Activated CD8-positive, alpha-beta memory T cell treated with anti-CD3 and anti-CD28 coated beads, Interleukin-2, amount 50 U/mL, for 24 hours (primary cell): ENCODE data around the gene TFDP1.

ENCODE experiments used
- DNase-seq: peaks from one replicate; pipeline ENCODE4 v3.0.0-alpha.2; 2020; ENCODE audit errors: extremely low read depth

The TFDP1 gene

GRCh38 chr13:113584205-113584869, at the start of gene TFDP1:
Gene TFDP1, plus strand, starts transcription at chr13:113584753. Its CDS starts 1,085 bp downstream, at chr13:113585838.
- peak; percentile 46 for DNase-seq

DNA sequence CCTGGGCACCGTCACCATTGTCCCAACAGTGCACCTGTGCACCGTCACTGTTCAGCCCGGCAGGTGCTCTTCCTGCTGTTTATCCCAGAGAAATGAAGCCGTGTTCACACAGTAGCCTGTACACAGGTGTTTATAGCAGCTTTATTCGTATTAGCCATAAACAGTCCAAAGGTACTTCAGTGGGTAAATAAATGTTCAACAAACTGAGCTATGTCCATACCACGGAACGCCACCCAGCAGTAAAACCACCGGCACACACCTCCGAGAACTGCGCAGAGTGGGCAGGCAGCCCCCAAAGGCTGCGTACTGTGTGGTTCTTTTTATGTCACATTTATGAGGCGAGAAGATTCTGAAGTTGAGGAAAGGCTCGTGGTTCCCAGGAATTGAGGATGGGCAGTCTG, 49.2 kb upstream of the TFDP1 start:
- no peak for DNase-seq

DNA sequence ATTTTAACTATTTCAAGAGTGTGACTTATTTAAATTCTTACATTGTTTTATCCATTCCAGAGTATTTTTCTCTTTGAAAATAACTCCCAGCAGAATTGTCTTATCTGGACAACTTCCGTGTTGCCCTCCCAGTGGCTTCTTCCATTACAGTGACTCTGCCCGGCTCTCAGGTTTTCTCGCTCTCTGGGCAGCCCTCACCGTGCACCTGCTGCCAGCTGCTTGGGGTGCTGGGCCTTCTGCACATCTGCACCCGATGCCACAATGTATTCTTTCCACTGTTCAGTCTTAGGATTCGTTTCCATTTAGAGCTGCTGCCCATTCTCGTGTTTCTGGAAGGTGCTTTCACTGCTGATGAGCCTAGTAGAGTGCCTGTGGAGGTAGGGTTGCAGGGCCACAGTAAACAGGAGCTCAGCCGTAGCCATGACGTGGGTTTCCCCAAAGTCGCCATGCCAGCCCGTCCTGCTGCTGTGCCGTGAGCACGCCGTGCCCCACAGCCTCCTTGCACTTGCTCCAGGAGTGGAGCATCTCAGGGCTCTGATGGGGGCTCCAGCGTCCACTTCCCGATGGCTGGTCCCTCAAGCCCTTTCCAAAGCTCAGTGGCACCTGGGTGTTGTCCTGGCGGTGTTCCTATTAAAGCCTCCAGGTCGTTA, 48.0 kb upstream of the TFDP1 start:
- DNase-seq = no peak

DNA sequence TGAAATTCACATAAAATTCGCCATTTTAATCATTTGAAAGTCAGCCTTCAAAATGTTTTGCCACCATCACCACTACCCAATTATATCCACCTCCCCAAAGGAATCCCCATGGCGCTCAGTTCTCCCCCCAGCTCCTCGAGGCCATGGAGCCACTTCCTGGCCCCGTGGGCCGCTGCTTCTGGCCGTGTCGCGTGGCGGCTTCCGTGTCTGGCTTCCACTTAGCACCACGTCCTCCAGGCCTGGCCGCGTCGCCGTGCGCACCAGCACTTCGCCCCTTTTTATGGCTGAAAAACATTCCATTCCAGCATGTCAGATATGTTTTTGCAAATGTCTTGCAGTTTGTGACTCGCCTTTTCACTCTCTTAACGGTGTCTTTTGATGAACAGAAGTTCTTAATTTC, 47.3 kb upstream of the TFDP1 start:
- no peak for DNase-seq

DNA sequence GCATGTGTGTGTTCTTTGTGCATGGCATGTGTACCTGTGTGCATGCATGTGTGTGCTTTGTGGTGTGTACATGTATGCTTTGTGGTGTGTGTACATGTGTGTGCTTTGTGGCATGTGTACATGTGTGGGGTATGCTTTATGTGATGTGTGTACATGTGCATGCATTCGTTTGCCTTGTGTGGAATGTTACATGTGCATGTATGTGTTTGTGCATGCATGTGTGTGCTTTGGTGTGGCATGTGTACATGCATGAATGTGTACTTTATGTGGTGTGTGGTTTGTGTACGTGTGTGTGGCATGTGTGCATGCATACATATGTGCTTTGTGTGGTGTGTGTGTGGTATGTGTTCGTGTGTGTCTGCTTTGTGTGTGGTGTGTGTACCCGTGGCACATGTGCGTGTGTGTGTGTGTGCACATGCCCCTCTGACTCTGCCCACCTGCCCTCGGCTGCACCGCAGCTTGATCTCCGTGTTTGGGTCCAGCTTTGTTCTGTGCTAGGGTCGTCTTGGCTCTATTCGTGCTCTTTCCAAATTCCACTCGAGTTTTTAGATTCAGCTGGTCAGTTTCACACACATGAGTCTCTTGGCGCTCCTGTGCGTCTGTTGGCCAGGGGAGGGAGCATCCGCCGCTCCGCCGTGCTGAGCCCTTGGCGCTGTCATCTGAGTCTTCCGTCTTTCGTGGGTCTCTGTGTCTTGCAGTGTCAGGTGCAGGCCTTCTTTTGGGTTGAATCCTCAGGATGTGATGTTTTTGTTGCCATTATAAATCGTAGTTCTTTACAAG, 46.5 kb upstream of the TFDP1 start:
- no peak for DNase-seq

DNA sequence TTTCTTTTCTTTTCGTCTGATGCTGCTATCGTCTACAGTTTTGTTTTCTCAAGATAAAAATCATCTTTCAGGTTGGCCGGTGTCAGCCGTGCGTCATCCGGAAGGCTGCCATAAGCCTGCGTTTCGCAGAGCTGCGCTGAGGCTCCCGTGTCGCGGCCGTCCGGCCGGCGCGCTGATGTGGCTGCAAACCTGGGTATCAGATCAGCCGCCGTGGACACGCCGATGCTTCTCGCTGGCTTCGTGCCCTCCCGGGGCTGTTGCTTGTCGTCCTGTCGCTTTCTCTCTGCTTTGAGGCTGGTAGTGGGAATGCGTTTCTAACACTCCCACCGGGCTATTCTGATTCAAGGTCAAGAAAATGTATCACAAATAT, 45.9 kb upstream of the TFDP1 start:
- no peak for DNase-seq

GRCh38 chr13:113539176-113539575, 45.4 kb upstream of the TFDP1 start:
- no peak for DNase-seq

DNA sequence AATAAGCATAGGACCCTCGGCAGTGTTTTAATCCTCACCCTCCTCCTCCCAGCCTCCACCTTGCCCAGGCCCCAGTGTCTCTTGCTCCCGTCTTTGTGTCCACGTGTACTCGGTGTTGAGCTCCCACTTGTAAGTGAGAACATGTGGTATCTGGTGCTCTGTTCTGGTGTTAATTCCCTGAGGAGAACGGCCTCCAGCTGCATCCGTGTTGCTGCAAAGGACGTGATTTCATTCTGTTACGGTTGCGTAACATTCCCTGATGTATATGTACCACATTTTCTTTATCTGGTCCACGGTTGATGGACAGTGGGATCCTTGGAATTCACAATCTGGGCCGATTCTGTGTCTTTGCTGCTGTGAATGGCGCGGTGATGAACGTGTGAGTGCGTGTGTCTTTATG, 44.7 kb upstream of the TFDP1 start:
- DNase-seq = no peak

DNA sequence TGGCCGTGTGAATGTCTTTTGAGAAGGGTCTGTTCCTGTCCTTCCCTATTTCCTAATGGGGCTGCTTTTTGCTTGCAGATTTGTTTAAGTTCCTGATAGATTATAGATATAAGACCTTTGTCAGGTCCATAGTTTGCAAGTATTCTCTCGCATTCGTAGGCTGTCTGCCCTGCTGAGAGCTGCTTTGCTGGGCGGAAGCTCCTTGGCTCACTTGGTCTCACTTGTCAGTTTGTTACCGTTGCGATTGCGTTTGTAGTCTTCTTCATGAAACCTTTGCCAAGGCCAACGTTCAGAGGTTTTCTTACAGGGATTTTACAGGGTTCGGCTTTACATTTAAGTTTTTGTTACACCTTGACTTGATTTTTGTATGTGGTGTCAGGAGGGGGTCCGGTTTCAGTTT, 44.0 kb upstream of the TFDP1 start:
- DNase-seq = no peak

DNA sequence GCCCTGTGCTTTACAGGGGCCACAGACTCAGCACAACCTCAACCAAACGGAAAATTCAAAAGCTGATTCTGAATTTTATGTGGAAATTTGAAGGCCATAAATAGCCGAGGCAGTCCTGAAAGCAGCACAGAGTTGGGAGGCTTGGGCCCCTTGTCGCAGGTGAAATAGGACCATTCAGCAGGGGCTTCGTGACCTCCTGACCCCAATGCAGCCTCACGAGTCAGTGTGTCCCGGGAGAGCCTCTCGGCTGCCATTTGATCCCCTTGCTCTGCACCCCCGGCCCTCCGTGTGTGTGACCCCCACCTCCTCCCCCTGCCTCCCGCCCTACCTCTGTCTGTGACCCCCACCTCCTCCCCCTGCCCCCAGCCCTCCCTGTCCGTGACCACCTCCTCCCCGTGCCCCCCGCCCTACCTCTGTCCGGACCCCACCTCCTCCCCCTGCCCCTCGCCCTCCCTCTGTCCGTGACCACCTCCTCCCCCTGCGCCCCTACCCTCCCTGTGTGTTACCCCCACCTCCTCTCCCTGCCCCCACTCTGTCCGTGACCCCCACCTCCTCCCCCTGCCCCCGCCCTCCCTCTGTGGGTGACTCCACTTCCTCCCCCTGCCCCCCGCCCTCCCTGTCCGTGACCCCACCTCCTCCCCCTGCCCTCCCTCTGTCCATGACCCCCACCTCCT, 41.7 kb upstream of the TFDP1 start:
- DNase-seq = no peak

DNA sequence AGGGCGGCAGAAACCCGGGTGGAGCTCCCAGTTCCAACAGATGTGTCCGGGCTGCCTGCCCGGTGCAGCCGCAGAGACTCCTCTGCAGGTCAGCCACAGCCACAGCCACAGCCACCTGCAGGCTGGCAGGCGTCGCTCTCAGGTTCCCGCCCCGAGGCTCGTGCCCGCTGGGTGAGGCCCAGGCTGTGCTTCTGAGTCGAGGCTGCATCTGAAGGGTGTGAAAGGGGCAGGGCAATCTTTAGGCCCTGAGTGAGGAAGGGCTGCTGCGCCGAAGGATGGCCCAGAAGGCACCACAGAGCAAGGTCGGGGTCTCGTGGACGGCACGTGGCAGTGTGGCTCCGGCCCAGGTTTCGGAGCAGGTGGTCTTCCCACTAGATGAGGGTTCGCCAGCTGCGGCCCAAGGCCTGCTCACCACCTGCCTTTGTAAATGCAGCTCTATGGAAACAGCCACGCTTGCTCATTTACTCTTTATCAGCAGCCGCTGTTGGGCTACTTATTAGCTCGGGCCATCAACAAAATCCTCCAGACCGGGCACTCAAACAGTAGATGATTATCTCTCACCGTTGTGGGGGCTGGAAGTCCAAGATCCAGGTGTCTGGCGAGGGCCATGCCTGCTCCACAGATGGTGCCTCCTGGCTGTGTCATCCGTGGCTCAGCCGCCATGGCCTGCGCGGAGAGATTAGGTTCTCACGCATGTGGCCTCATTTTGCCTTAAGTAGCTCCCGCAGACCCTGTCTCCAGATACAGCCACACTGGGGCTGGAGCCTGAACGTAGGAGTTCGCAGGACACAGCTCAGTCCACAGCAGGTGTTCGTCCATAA, 40.3 kb upstream of the TFDP1 start:
- no peak for DNase-seq

DNA sequence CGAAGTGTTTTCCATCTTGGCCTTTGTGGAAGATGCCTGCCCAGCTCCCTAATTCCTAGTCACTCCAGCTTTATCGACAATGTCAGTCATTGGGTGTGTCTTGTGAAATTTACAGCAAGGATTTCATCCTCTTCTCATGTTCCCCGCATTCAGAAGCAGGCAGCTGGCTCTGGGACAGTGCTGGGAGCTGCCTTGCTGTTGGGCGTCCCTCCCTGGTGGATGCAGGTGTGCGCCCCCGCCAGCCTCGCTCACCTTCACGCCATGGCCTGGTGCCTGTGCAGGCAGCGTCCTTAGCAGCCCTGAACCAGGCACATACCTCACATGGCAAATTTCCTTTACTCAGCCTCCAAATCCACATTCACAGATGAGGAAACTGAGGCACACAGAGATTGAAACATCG, 39.7 kb upstream of the TFDP1 start:
- DNase-seq = no peak

GRCh38 chr13:113545455-113545930, 39.1 kb upstream of the TFDP1 start:
- DNase-seq = no peak

- no peak for DNase-seq
These were observed 38.5 kb upstream of the TFDP1 start for GRCh38 chr13:113545931-113546516.

- no peak for DNase-seq
These were observed 37.8 kb upstream of the TFDP1 start for GRCh38 chr13:113546571-113547237.

DNA sequence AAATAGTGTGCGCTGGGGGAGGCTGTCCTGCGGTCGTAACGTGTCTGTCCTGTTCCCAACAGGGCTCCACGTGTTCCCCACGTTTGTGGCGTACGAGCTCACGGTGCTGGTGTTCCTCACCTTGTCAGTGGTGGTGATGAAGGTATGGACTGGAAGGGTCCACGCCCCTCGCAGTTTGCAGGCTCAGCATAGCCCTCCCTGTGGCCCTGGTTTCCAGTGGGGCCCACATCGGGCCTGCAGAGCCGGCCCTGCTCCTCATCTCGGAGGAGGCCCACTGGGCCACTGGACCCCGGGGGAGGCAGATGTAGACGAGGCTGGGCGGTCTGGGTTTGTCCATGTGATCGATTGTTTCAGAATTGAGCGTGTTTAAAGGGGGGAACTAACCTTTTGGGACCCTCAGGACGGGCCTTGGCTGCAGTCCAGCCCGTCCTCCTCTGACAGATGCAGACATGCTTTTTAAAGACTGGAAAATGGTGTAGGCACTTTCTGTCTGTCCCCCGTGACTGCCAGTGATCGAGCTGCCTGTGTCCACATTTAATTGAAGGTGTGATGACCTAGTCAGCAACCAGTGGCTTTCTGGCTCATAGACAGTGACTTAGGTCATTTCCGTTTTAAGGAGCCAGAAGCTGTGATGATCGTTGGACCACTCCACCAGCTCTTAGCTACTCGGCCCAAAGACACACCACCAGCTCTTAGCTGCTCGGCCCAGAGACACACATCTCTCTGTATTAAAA, 37.1 kb upstream of the TFDP1 start:
- DNase-seq = no peak

DNA sequence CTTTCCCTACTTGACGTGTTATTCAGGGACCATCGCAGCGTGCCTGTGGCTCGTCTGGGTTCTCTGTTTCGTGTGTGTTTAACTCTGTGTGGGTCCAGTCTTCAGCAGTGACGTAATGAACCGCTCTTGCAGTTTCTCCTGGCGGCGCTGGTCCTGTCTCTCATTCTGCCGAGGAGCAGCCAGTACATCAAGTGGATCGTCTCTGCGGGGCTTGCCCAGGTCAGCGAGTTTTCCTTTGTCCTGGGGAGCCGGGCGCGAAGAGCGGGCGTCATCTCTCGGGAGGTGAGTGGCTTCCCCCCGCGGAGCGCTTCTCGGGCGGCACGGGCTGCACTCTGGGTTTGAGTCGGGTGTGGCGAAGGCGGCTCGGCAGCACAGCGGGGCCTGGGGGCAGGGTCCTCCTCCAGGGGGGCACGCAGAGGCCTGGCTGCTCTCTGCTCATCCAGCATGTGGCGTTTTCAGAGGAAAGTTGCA, 36.3 kb upstream of the TFDP1 start:
- DNase-seq = no peak

DNA sequence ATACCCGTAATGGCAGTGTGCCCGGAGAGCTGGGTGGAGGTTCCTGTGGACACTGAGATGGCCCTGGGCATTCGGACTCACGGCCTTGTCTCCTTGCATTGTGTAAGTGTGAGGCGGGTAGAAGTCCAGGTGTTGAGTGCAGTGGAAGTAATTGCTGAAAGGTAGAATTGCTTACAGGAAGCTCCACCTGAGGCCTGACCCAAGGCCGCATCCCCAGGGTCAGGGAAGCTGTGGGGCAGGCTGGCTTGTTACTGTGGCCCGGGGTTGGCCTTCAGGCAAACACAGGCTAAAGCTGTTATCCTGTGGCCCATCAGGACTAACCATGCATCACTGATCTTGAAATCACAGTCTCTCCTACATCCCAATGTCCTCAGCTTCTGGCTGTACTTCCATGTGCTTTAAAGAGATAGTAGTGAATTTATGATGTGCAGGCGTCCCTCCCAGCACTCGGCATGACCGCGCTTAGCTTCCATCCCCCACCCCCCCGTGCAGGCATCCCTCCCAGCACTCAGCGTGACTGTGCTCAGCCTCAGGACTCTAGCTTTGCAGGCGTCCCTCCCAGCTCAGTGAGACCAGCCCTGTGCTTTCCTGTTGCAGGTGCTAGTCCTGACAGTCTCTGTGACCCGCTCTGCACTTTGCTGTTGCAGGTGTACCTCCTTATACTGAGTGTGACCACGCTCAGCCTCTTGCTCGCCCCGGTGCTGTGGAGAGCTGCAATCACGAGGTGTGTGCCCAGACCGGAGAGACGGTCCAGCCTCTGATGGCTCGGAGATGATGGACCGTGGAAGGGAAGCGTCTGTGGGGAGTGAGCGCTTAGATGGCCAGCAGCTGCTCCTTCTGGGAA, 35.6 kb upstream of the TFDP1 start:
- no peak for DNase-seq

GRCh38 chr13:113550453-113550852, 34.1 kb upstream of the TFDP1 start:
- DNase-seq = no peak
